CD14-positive monocyte (primary cell): Measurements from ENCODE around the gene RNF41. TPM values are rescaled to one million over a fixed set of nuclear protein-coding genes. Genes with fewer than 3 reads are reported as not detected.

Experiments used
- DNase-seq, 3 donors: peaks; one replicate each; pipeline ENCODE4 v3.0.0-alpha.2; 2011 to 2022
- H2AFZ ChIP-seq: 2 replicates; pipeline ENCODE4 v1.6.0; 2012; ENCODE audit warnings: mild to moderate bottlenecking, low read depth, low read length, inconsistent platforms; ENCODE audit not compliant: insufficient read depth, poor library complexity, severe bottlenecking
- H3K27ac ChIP-seq, 2 donors: 1 replicate in 1 of 2; 2 replicates in 1 of 2; pipeline ENCODE4 v1.5.1; 2012 to 2013; ENCODE audit warnings: low read length in 2 of 2, control low read depth in 1 of 2, inconsistent platforms in 1 of 2, low read depth in 1 of 2, mild to moderate bottlenecking in 1 of 2
- H3K27me3 ChIP-seq, 2 donors: one replicate each; pipeline versions ENCODE4 v1.6.0 to v1.6.1; 2011 to 2013; ENCODE audit warnings: low read length in 2 of 2; ENCODE audit not compliant: control insufficient read depth in 2 of 2, insufficient read depth in 2 of 2
- H3K36me3 ChIP-seq, 2 donors: replicated peaks in 1 of 2; 1 replicate in 1 of 2; 2 replicates in 1 of 2; pipeline versions ENCODE4 v1.5.1 to v1.6.1; 2012 to 2013; ENCODE audit warnings: low read length in 2 of 2, control low read depth in 1 of 2, inconsistent platforms in 1 of 2, mild to moderate bottlenecking in 1 of 2; ENCODE audit not compliant: insufficient read depth in 2 of 2, control insufficient read depth in 1 of 2
- H3K4me1 ChIP-seq, 2 donors: 1 replicate in 1 of 2; 2 replicates in 1 of 2; pipeline versions ENCODE4 v1.5.1 to v1.6.1; 2012 to 2013; ENCODE audit warnings: low read length in 2 of 2, control low read depth in 1 of 2, inconsistent platforms in 1 of 2, mild to moderate bottlenecking in 1 of 2, moderate library complexity in 1 of 2; ENCODE audit not compliant: insufficient read depth in 2 of 2, control insufficient read depth in 1 of 2
- H3K4me2 ChIP-seq: replicated peaks from 2 replicates; pipeline ENCODE3; 2012; ENCODE audit warnings: low read length, moderate library complexity, mild to moderate bottlenecking; ENCODE audit not compliant: poor library complexity, severe bottlenecking; ENCODE audit errors: extremely low read depth
- H3K4me3 ChIP-seq, 3 experiments: fragments of 200-600 bp in 1 of 3; sonication (generic) in 1 of 3; replicated peaks in 1 of 3; 1 replicate in 2 of 3; 2 replicates in 1 of 3; pipeline ENCODE4 v1.5.1; 2011 to 2013; ENCODE audit warnings: low read length in 3 of 3, mild to moderate bottlenecking in 3 of 3, control low read depth in 2 of 3, low read depth in 2 of 3, inconsistent platforms in 1 of 3, moderate library complexity in 1 of 3
- H3K79me2 ChIP-seq: 2 replicates; pipeline ENCODE4 v1.6.0; 2012; ENCODE audit warnings: mild to moderate bottlenecking, control low read depth, inconsistent platforms, low read length, moderate library complexity; ENCODE audit not compliant: insufficient read depth
- H3K9ac ChIP-seq: 2 replicates; pipeline ENCODE4 v1.6.0; 2017; ENCODE audit warnings: low read length, mild to moderate bottlenecking; ENCODE audit not compliant: insufficient read depth, poor library complexity, severe bottlenecking
- H3K9me3 ChIP-seq, 2 donors: replicated peaks in 1 of 2; 1 replicate in 1 of 2; 2 replicates in 1 of 2; pipeline versions ENCODE4 v1.5.1 to v1.6.1; 2012 to 2013; ENCODE audit warnings: low read length in 2 of 2, control low read depth in 1 of 2; ENCODE audit not compliant: control insufficient read depth in 1 of 2, insufficient read depth in 1 of 2
- H4K20me1 ChIP-seq: 2 replicates; pipeline ENCODE4 v1.6.0; 2012; ENCODE audit warnings: mild to moderate bottlenecking, low read length, control low read depth, moderate library complexity; ENCODE audit not compliant: insufficient read depth
- H3K27ac Mint-ChIP-seq, 7 donors: one replicate each; pipeline ENCODE4 v1.8.0; 2020; ENCODE audit warnings: mild to moderate bottlenecking in 7 of 7, mixed read lengths in 7 of 7, moderate library complexity in 6 of 7, inconsistent platforms in 2 of 7
- H3K27me3 Mint-ChIP-seq, 3 donors: one replicate each; pipeline ENCODE4 v1.8.0; 2021 to 2022; ENCODE audit warnings: low read depth in 3 of 3, mild to moderate bottlenecking in 3 of 3, mixed read lengths in 3 of 3, moderate library complexity in 3 of 3, inconsistent platforms in 1 of 3
- H3K36me3 Mint-ChIP-seq, 2 donors: one replicate each; pipeline ENCODE4 v1.8.0; 2020; ENCODE audit warnings: mixed read lengths in 2 of 2, inconsistent platforms in 1 of 2, mild to moderate bottlenecking in 1 of 2
- H3K4me1 Mint-ChIP-seq: one replicate; pipeline ENCODE4 v1.8.0; 2020; ENCODE audit warnings: mild to moderate bottlenecking, mixed read lengths
- H3K4me3 Mint-ChIP-seq, 2 donors: one replicate each; pipeline ENCODE4 v1.8.0; 2020; ENCODE audit warnings: mild to moderate bottlenecking in 2 of 2, mixed read lengths in 2 of 2, moderate library complexity in 1 of 2
- H3K9me3 Mint-ChIP-seq, 7 donors: one replicate each; pipeline ENCODE4 v1.8.0; 2020 to 2022; ENCODE audit warnings: mixed read lengths in 7 of 7, mild to moderate bottlenecking in 6 of 7, moderate library complexity in 6 of 7, inconsistent platforms in 2 of 7
- CTCF ChIP-seq: fragments of 200-600 bp; IDR thresholded peaks from one replicate; pipeline ENCODE4 v1.8.0; 2022; ENCODE audit warnings: antibody characterized with exemption, mild to moderate bottlenecking
- WGBS: methylation state at CpG from one replicate; pipeline ENCODE4 v1.1.5; 2013; ENCODE audit warnings: missing lambda C conversion rate; ENCODE audit not compliant: insufficient coverage; 5-methylcytosine and 5-hydroxymethylcytosine counted together
- intact Hi-C, 2 donors: fragments of 100-400 bp; cut with micrococcal nuclease; formaldehyde crosslinking; loops; one replicate each; pipeline versions ENCODE4 v1.15.0 to v1.15.1; 2023
- polyA plus RNA-seq, 3 donors: library from polyadenylated mRNA; depleted of rRNA in 1 of 3; unstranded in 2 of 3; stranded (reverse) in 1 of 3; fragments of 300-500 nt in 2 of 3; fragments of >200 nt in 1 of 3; fragmentation: Illumina TruSeq in 2 of 3; gene quantifications; 1 replicate in 2 of 3; 2 replicates in 1 of 3; pipeline ENCODE4 v1.2.3, GENCODE V29; 2012 to 2021

Gene RNF41
- polyA plus RNA-seq, 3 donors = 35.8 to 82.0 (median 45.7) TPM

GRCh38 chr12:56248711-56249110 is 27.0 kb upstream of the RNF41 start:
- Histone ChIP-seq H3K27ac (no peak overlapping the region), H3K9ac (no peak overlapping the region), H3K27me3 (no peaks in the 10 kb centered on the region), H3K4me3 (no peak overlapping the region), H4K20me1 (no peaks in the 10 kb centered on the region), H3K9me3 (no peaks in the 10 kb centered on the region), H3K4me1 (no peaks in the 10 kb centered on the region), H3K36me3 (peaks cover 83 to 86% of the 10 kb centered on the region in 2 donors), H3K4me2 (no peak overlapping the region), H2AFZ (no peak overlapping the region), H3K79me2 (no peaks in the 10 kb centered on the region)
- H3K4me3 Mint-ChIP-seq = no peak overlapping the region
- 92% methylated on average over 8 of the region's 8 CpGs for WGBS
- peaks cover 0 to 3% (median 0%) of the 10 kb centered on the region in 3 donors for H3K27me3 Mint-ChIP-seq
- TF ChIP-seq CTCF = no peak
- H3K9me3 Mint-ChIP-seq = no peaks in the 10 kb centered on the region
- no peak for DNase-seq
- peaks cover 77 to 92% of the 10 kb centered on the region in 2 donors for H3K36me3 Mint-ChIP-seq
- intact Hi-C loops = no loop called here
- no peaks in the 10 kb centered on the region for H3K4me1 Mint-ChIP-seq
- peak overlapping the region in 2 of 7 donors; percentile 55 to 66 for H3K27ac Mint-ChIP-seq

- H3K9me3 Mint-ChIP-seq = no peaks in the 10 kb centered on the region
- intact Hi-C loops = no loop called here
- Histone ChIP-seq H2AFZ (no peak overlapping the region), H3K4me2 (no peak overlapping the region), H4K20me1 (no peaks in the 10 kb centered on the region), H3K4me1 (no peaks in the 10 kb centered on the region), H3K9me3 (no peaks in the 10 kb centered on the region), H3K27ac (no peak overlapping the region), H3K9ac (no peak overlapping the region), H3K4me3 (no peak overlapping the region), H3K27me3 (no peaks in the 10 kb centered on the region), H3K79me2 (no peaks in the 10 kb centered on the region), H3K36me3 (peaks cover 83 to 86% of the 10 kb centered on the region in 2 donors)
- H3K36me3 Mint-ChIP-seq = peaks cover 76 to 92% of the 10 kb centered on the region in 2 donors
- H3K4me1 Mint-ChIP-seq = no peaks in the 10 kb centered on the region
- no peak overlapping the region for H3K4me3 Mint-ChIP-seq
- TF ChIP-seq CTCF = no peak
- whole genome bisulfite sequencing = 94% methylated on average over 14 of the region's 16 CpGs
- no peak for DNase-seq
- peak overlapping the region in 1 of 7 donors; percentile 51 for H3K27ac Mint-ChIP-seq
- peaks cover 0 to 3% (median 0%) of the 10 kb centered on the region in 3 donors for H3K27me3 Mint-ChIP-seq
Measured at GRCh38 chr12:56247923-56248322, 26.2 kb upstream of the RNF41 start.
